Measurements from ENCODE around the gene SLC38A1. TPM values are rescaled to one million over a fixed set of nuclear protein-coding genes. Genes with fewer than 3 reads are reported as not detected.

SLC38A1 gene
- polyA plus RNA-seq, 2 of the 4 experiments (the other 2 are of a cell fraction): 62.7 to 231 TPM

GRCh38 chr12:46187023-46187422 is 81.8 kb downstream of the SLC38A1 start:
- ChIA-PET POLR2A (no interaction called here), CTCF (interaction anchor here (2.3 kb wide), 1 partner anchor 490 kb away, joined by 8 read pairs; no protein-coding TSS in a partner anchor)
- Histone ChIP-seq H3K9me3 (no peaks in the 10 kb centered on the region), H3K27ac (no peak overlapping the region), H3K4me3 (no peak overlapping the region), H3K4me2 (no peak overlapping the region), H3K4me1 (no peaks in the 10 kb centered on the region)
- FAIRE-seq (no peak), DNase-seq (ENCODE audit: low read depth in 1 of 2, low spot score in 1 of 2) (no peak), ATAC-seq (no peak)
- no peak for TF ChIP-seq NR3C1 (IDR thresholded peaks at IDR 0.05)
- TF ChIP-seq CEBPB (IDR thresholded peaks at IDR 0.05): peak in 1 of 2 experiments; percentile 24; a peak in 1 of 4 replicates
- WGBS (ENCODE audit: missing lambda C conversion rate): 89% methylated on average over 3 of the region's 3 CpGs

DNA sequence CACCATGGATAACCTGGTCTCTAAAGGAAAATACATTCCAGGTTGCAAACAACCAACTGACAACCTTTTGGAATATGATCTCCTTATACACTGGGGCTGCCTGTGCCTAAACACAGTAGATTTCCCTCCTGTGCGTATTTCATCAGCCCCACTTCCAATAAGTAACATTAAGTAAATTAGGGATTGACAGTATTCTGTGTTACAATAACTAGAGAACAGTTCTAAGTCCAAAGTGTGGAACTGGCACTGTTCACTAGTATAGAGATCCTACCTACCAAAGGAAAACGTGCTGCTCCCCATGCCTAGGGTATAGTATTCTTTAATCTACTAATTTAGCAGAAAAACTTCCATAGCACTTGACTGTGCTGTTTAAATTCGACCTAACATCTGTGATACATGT is 82.8 kb downstream of the SLC38A1 start:
- CTCF ChIA-PET: interaction anchor here (1.5 to 2.3 kb wide), 2 partner anchors 39 to 491 kb away, joined by 3 to 8 read pairs; no protein-coding TSS in a partner anchor
- WGBS (ENCODE audit: missing lambda C conversion rate): 76% methylated on average over 3 of the region's 3 CpGs
- Histone ChIP-seq H3K4me1 (no peaks in the 10 kb centered on the region), H3K9me3 (no peaks in the 10 kb centered on the region), H3K27ac (no peak overlapping the region), H3K4me3 (no peak overlapping the region), H3K4me2 (no peak overlapping the region)
- ATAC-seq (no peak), DNase-seq (ENCODE audit: low read depth in 1 of 2, low spot score in 1 of 2) (no peak), FAIRE-seq (no peak)
- TF ChIP-seq MYC (IDR thresholded peaks at IDR 0.05; ENCODE audit: borderline replicate concordance, low read length) (no peak), PHF8 (IDR thresholded peaks at IDR 0.05; ENCODE audit: borderline replicate concordance, low read depth) (no peak), POLR2AphosphoS2 (conservative IDR thresholded peaks at IDR 0.05; ENCODE audit: low read length) (no peak)
- POLR2A ChIA-PET: no interaction called here

GRCh38 chr12:46185686-46186085 is 83.2 kb downstream of the SLC38A1 start:
- WGBS (ENCODE audit: missing lambda C conversion rate): 88% methylated on average over 3 of the region's 3 CpGs
- no peak overlapping the region for H3K4me2 ChIP-seq
- ATAC-seq (peak; percentile 47 to 55; a peak in 5 of 6 replicates), DNase-seq (ENCODE audit: low read depth in 1 of 2, low spot score in 1 of 2) (no peak), FAIRE-seq (no peak)
- ChIA-PET POLR2A (no interaction called here), CTCF (interaction anchor here (1.5 kb wide), 1 partner anchor 39 kb away, joined by 3 read pairs; no protein-coding TSS in a partner anchor)
- no peak for TF ChIP-seq ZFP36 (IDR thresholded peaks at IDR 0.05; ENCODE audit: borderline replicate concordance, partially characterized antibody)
- no peaks in the 10 kb centered on the region for H3K9me3 ChIP-seq
- H3K4me1 ChIP-seq: no peaks in the 10 kb centered on the region
- H3K4me3 ChIP-seq: no peak overlapping the region
- H3K27ac ChIP-seq: no peak overlapping the region

DNA sequence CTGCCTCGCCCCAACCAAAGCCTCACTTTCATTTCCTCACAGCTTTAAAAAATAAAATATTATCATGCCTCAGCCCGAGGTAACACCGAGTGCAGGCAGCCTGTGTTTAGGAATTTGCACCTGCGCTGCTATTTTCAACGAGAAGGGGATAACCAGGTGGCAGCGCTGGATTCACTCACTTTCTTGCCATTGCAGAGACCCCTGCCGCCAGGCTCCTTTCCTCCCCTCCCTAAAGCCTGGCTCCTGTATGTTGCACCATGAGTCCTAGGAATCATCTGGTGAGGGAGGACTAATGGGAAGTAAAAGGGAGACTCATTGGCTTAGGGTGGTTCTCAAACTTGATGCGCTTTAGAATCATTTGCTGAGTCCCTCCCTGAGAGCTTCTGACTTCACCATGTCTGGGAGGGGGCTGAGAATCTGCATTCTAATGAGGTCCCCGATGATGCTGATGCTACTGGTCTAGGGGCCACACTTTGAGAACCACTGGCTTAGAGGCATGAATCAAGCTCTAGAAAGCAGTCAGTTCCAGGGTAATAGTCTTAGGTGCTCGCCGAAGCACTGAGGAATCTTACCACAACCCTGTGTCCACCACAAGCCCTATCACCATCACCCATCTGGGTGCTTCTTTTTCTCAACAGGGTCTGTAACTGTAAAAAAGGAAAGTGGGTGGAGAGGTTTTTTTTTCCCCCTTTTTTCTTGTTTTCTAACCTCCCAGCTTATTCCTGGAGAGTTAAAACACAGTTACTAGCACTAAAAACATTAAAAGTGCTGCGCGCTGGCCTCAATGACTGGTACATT is 83.8 kb downstream of the SLC38A1 start:
- CTCF ChIA-PET: interaction anchor here (0.9 to 1.5 kb wide), 2 partner anchors 10 to 40 kb away, joined by 3 read pairs; no protein-coding TSS in a partner anchor
- DNase-seq (ENCODE audit: low read depth in 1 of 2, low spot score in 1 of 2) (no peak), FAIRE-seq (no peak), ATAC-seq (no peak)
- Histone ChIP-seq H3K4me2 (no peak overlapping the region), H3K27ac (no peak overlapping the region), H3K4me3 (no peak overlapping the region), H3K4me1 (no peaks in the 10 kb centered on the region), H3K9me3 (no peaks in the 10 kb centered on the region)
- POLR2A ChIA-PET: no interaction called here
- 94% methylated on average over 13 of the region's 13 CpGs for WGBS (ENCODE audit: missing lambda C conversion rate)
- TF ChIP-seq FOXS1 (CRISPR knock-in tag; IDR thresholded peaks at IDR 0.05): no peak
- no peak for TF ChIP-seq EHMT2 (IDR thresholded peaks at IDR 0.05; ENCODE audit: low read depth)
- TF ChIP-seq CEBPB (IDR thresholded peaks at IDR 0.05): no peak
- TF ChIP-seq MAZ (IDR thresholded peaks at IDR 0.05; ENCODE audit: borderline replicate concordance, low read depth, low read length): no peak

DNA sequence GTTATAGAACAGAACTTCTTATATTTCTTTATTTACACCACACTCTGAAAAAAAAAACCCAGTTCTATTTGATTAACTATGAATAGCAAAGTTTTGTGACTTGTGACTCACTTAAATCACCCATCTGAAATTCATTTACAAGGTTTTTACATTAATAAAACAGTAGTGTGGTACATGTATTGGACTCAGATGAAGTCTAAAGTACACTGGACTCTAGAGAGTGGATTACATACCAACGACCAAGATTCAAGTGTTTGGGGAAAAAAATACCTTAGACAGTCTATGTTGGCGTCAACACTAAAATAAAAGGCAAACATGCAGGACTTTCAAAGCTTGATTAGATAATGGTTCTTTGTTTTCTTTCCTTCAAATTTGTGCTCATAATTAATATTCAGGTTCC is 85.7 kb downstream of the SLC38A1 start:
- WGBS (ENCODE audit: missing lambda C conversion rate): 68% methylated on average over 2 of the region's 2 CpGs
- no peak for DNase-seq (ENCODE audit: low read depth in 1 of 2, low spot score in 1 of 2)

More for the DNA sequence above, 85.7 kb downstream of the SLC38A1 start:
- Histone ChIP-seq H3K27ac (no peak overlapping the region), H3K9me3 (no peaks in the 10 kb centered on the region), H3K4me1 (no peaks in the 10 kb centered on the region), H3K4me3 (no peak overlapping the region), H3K4me2 (no peak overlapping the region)
- no peak for FAIRE-seq
- ChIA-PET POLR2A (no interaction called here), CTCF (no interaction called here)
- ATAC-seq: no peak
- TF ChIP-seq CTCF (IDR thresholded peaks at IDR 0.05): no peak
- no peak for TF ChIP-seq CBX2 (IDR thresholded peaks at IDR 0.05; ENCODE audit: borderline replicate concordance, low read depth)
- no peak for TF ChIP-seq SREBF2 (IDR thresholded peaks at IDR 0.05)
- TF ChIP-seq ELK1 (IDR thresholded peaks at IDR 0.05; ENCODE audit: low read depth, low read length): no peak
- no peak for TF ChIP-seq ZC3H11A (IDR thresholded peaks at IDR 0.05)
